RWPE2 (cell line): ENCODE measurements around the gene CNOT6.

ENCODE experiments used
- ATAC-seq: fragments of 200-7000 bp; cut with Tn5 transposase; 3 replicates; pipeline ENCODE4 v1.9.1; 2021; ENCODE audit warnings: low read depth
- DNase-seq: peaks from one replicate; pipeline ENCODE4 v3.0.0-alpha.2; 2020; ENCODE audit warnings: low spot score
- H3K27ac ChIP-seq: fragments of 450-650 bp; 2 replicates; pipeline ENCODE4 v1.5.1; 2017; ENCODE audit warnings: mild to moderate bottlenecking; ENCODE audit not compliant: poor library complexity, severe bottlenecking
- H3K27me3 ChIP-seq: fragments of 250-450 bp; sonication (Bioruptor Pico); 2 replicates; pipeline ENCODE4 v1.5.1; 2021; ENCODE audit warnings: mild to moderate bottlenecking, moderate library complexity; ENCODE audit not compliant: insufficient read depth, poor library complexity, severe bottlenecking
- H3K36me3 ChIP-seq: fragments of 250-450 bp; sonication (Bioruptor Pico); 2 replicates; pipeline ENCODE4 v1.5.1; 2020; ENCODE audit warnings: low read depth, mild to moderate bottlenecking, moderate library complexity
- H3K4me1 ChIP-seq: fragments of 250-450 bp; sonication (Bioruptor Pico); 2 replicates; pipeline ENCODE4 v1.5.1; 2021; ENCODE audit warnings: mild to moderate bottlenecking, moderate library complexity; ENCODE audit not compliant: insufficient read depth, poor library complexity, severe bottlenecking
- H3K4me3 ChIP-seq: fragments of 250-450 bp; sonication (Bioruptor Pico); 2 replicates; pipeline ENCODE4 v1.5.1; 2021; ENCODE audit warnings: mild to moderate bottlenecking, moderate library complexity; ENCODE audit not compliant: severe bottlenecking
- H3K9me3 ChIP-seq: fragments of 250-450 bp; sonication (Bioruptor Pico); 2 replicates; pipeline ENCODE4 v1.5.1; 2021; ENCODE audit warnings: mild to moderate bottlenecking, moderate library complexity; ENCODE audit not compliant: severe bottlenecking
- CTCF ChIP-seq: fragments of 450-650 bp; IDR thresholded peaks from one replicate; pipeline ENCODE4 v1.5.1; 2017; ENCODE audit warnings: mild to moderate bottlenecking, moderate library complexity; ENCODE audit not compliant: poor library complexity, severe bottlenecking

CNOT6 gene

GRCh38 chr5:180601591-180602480 lies 107.7 kb downstream of the CNOT6 start:
- Histone ChIP-seq H3K36me3 (no peaks in the 10 kb centered on the region), H3K4me1 (no peaks in the 10 kb centered on the region), H3K27me3 (peaks cover 17% of the 10 kb centered on the region), H3K9me3 (no peaks in the 10 kb centered on the region), H3K27ac (no peak overlapping the region), H3K4me3 (no peak overlapping the region)
- DNase-seq (peak; percentile 66), ATAC-seq (no peak)
- TF ChIP-seq CTCF: no peak

- Histone ChIP-seq H3K4me1 (no peaks in the 10 kb centered on the region), H3K9me3 (no peaks in the 10 kb centered on the region), H3K4me3 (no peak overlapping the region), H3K27me3 (peaks cover 17% of the 10 kb centered on the region), H3K36me3 (no peaks in the 10 kb centered on the region), H3K27ac (no peak overlapping the region)
- DNase-seq: no peak
- no peak for ATAC-seq
- no peak for TF ChIP-seq CTCF
Observed at GRCh38 chr5:180602481-180603075, 108.4 kb downstream of the CNOT6 start.

DNA sequence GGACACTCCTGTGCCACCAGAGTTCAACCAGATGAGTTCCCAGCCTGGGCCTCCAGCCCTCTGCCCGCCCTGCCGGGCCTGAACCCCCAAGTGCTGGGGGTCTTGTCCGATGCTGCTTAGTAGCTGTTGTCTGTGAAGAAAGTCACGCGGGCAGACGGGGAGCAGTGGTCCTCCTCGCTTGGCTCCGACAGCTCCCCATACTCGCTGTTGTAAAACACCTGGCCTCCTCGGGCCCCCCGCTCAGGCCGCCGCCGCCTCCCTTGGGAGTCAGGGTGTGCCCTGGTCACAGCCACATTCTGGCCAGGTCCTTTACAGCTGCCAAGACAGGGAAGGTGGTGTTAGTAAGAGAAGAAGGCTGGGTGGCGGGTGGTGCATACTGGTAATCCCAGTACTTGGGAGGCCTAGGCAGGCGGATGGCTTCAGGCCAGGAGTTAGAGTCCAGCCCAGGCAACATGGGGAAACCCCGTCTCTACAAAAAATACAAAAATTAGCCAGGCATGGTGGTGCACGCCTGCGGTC lies 109.0 kb downstream of the CNOT6 start:
- TF ChIP-seq CTCF: no peak
- no peak for ATAC-seq
- no peak overlapping the region for H3K27ac ChIP-seq

DNA sequence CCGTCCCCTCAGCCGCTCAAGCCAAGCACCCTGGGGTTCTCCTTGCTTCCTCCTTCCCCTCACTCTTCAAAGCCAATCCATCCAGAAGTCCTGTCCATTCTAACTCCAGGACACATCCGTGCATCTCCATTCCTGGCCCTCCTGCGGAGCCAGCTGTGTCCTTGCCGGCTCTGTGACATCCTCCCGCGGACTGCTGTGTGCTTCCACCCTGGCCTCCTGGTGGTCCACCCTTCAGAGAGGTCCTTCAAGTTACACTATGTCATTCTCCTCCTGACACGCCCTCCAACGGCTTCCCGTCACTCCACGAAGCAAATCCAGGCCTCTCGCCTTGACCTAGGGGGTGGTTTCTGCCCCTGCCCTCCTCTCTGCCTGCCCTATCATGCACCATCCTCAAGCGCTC lies 110.1 kb downstream of the CNOT6 start:
- TF ChIP-seq CTCF: no peak
- peaks cover 17% of the 10 kb centered on the region for H3K27me3 ChIP-seq
- DNase-seq: no peak

More for the DNA sequence above, 109.0 kb downstream of the CNOT6 start:
- Histone ChIP-seq H3K27me3 (peaks cover 17% of the 10 kb centered on the region), H3K4me3 (no peak overlapping the region), H3K36me3 (no peaks in the 10 kb centered on the region), H3K4me1 (no peaks in the 10 kb centered on the region), H3K9me3 (no peaks in the 10 kb centered on the region)
- DNase-seq: peak; percentile 71

More for the DNA sequence above, 110.1 kb downstream of the CNOT6 start:
- Histone ChIP-seq H3K36me3 (no peaks in the 10 kb centered on the region), H3K4me1 (no peaks in the 10 kb centered on the region), H3K4me3 (no peak overlapping the region), H3K9me3 (no peaks in the 10 kb centered on the region), H3K27ac (no peak overlapping the region)
- no peak for ATAC-seq
